Endothelial cell of umbilical vein (primary cell): ENCODE measurements around the gene AP5S1.

Experiments used
- EZH2 ChIP-seq: IDR thresholded peaks from 2 replicates; pipeline ENCODE4 v1.6.1; 2012; ENCODE audit warnings: borderline replicate concordance, low read depth, mild to moderate bottlenecking, moderate library complexity, low read length, inconsistent platforms; ENCODE audit not compliant: severe bottlenecking
- MYC ChIP-seq: IDR thresholded peaks from one replicate; pipeline ENCODE4 v1.6.1; 2011; ENCODE audit warnings: mild to moderate bottlenecking, low read depth, low read length
- POLR2A ChIP-seq: IDR thresholded peaks from 2 replicates; pipeline ENCODE4 v1.6.1; 2012; ENCODE audit warnings: low read depth, mild to moderate bottlenecking, control low read depth, low read length
- POLR2AphosphoS5 ChIP-seq: IDR thresholded peaks from 2 replicates; pipeline ENCODE4 v1.6.1; 2012; ENCODE audit warnings: low read depth, mild to moderate bottlenecking, control low read depth, low read length, moderate library complexity; ENCODE audit not compliant: insufficient read depth
- TF ChIP-seq, protein P1 (sequence below), 2 donors: IDR thresholded peaks; 1 replicate in 1 of 2; 2 replicates in 1 of 2; pipeline ENCODE4 v1.5.1; 2011; ENCODE audit warnings: low read length in 2 of 2, mild to moderate bottlenecking in 2 of 2, moderate library complexity in 2 of 2, control low read depth in 1 of 2, inconsistent platforms in 1 of 2, low read depth in 1 of 2; ENCODE audit not compliant: insufficient read depth in 1 of 2; ENCODE audit errors: extremely low read depth in 1 of 2
- TF ChIP-seq, protein P2 (sequence below): IDR thresholded peaks from 2 replicates; pipeline ENCODE4 v1.6.1; 2011; ENCODE audit not compliant: insufficient read depth, insufficient read length

DNA sequence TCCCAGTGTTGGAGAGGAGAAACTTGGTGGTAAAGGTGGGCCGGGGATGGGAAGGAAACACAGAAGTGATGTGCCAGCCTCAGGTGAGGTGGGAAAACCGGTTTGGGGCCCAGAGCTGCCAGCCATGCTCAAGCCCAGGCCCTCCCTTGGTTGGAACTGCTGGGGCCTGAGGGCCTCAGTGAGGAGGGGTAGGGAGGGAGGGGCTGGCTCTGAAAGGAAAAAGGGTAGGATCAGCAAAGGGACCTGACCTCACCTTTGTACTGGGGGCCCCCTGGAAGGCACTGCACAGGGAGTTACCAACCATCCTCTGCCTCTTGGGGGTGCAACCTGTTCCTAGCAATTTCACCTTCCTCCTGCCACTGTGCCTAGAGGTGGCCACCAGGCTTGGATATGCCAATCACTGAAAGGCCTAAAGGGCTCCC, 37.3 kb upstream of the AP5S1 start:
- TF ChIP-seq EZH2 (no peak), POLR2A (no peak), MYC (no peak), POLR2AphosphoS5 (no peak)
- TF ChIP-seq, protein P1, sequence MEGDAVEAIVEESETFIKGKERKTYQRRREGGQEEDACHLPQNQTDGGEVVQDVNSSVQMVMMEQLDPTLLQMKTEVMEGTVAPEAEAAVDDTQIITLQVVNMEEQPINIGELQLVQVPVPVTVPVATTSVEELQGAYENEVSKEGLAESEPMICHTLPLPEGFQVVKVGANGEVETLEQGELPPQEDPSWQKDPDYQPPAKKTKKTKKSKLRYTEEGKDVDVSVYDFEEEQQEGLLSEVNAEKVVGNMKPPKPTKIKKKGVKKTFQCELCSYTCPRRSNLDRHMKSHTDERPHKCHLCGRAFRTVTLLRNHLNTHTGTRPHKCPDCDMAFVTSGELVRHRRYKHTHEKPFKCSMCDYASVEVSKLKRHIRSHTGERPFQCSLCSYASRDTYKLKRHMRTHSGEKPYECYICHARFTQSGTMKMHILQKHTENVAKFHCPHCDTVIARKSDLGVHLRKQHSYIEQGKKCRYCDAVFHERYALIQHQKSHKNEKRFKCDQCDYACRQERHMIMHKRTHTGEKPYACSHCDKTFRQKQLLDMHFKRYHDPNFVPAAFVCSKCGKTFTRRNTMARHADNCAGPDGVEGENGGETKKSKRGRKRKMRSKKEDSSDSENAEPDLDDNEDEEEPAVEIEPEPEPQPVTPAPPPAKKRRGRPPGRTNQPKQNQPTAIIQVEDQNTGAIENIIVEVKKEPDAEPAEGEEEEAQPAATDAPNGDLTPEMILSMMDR (IDR thresholded peaks at IDR 0.05; ENCODE audit: extremely low read depth in 1 of 2, insufficient read depth in 1 of 2, low read depth in 1 of 2, low read length in 2 of 2) = no peak
- TF ChIP-seq, protein P2, sequence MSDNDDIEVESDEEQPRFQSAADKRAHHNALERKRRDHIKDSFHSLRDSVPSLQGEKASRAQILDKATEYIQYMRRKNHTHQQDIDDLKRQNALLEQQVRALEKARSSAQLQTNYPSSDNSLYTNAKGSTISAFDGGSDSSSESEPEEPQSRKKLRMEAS = no peak
